ENCODE measurements around the gene RIPOR2.
"Not testable (repeated sequence)": the region's sequence is repeated elsewhere in the genome, so short reads cannot be mapped to it uniquely, and the experiment has no call there.

RIPOR2 gene

GRCh38 chr6:24797596-24798216 lies 138.1 kb downstream of the RIPOR2 start:
- DNase-seq: no peak

- no peak for DNase-seq
These were observed 139.0 kb downstream of the RIPOR2 start for GRCh38 chr6:24796616-24797290.

DNA sequence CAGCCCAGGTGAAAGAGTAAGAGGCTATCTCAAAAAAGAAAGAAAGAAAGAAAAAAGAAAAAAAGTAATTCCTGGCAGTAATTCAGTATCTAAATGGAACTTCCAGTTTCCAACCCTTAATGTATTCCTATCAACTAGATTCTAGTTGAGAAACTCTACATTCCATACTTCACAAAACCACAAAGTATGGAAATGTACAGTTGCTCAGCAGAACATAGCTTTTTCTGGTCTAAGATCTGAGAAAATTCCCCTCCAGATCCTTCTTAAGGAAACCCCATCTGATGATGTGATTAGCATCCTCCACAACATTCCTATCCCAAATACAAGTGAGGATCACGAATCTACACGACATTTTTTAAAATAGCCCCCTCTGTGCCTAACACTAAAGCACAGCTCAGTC lies 140.7 kb downstream of the RIPOR2 start:
- DNase-seq: no peak

DNA sequence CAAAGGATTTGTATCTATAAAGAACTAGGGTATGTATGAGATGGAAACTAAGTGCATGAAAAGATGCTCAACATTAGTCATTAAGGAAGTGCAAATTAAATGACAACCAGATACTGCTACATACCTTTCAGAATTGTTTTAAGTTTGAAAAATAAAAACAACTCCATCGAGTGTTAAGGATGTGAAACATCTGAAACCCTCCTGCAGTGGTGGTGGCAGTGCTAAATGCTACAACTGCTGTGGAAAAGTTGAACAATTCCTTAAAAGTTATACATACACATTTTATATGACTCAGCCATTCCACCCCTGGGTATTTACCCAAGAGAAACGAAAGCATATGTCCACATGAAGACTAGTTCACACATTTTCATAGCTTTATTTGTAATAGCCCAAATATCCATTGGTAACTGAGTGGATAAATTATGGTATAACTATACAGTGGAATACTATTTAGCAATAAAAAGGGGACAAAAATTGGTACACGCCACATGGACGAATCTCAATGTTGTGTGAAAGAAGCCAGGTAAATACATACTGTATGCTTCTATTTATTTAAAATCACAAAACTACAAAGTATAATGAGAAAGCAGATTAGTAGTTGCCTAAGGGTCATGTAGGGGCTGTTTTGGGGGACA lies 147.6 kb downstream of the RIPOR2 start:
- no peak for DNase-seq

GRCh38 chr6:24780206-24780605 lies 155.6 kb downstream of the RIPOR2 start:
- no peak for DNase-seq

DNA sequence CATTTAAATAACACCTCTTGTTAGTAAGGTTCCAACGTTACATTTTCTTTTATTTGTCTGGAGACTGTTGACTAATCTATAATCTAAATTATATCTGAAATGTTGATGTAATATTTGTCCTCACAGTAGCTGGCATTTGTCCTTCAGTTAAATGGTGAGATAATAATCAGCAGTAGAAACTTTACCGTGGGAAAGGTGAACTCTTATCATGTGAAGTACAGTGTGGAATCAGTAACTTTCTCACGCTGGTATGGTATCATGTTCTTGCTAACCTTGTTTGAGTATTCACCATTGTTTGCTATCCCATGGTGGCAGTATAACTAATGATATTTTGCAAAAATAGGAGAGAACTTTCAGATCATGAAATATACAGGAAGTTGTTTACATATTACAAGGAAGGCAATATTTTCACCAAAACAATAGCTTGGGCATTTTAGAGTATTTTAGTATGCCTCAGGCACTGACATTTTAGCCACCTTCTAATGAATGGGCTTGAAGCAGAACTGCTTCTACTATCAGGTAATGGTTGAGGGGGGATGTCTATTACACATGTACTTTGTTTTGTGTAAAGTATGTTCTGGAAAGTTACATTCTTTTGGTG lies 156.2 kb downstream of the RIPOR2 start:
- DNase-seq: no peak

DNA sequence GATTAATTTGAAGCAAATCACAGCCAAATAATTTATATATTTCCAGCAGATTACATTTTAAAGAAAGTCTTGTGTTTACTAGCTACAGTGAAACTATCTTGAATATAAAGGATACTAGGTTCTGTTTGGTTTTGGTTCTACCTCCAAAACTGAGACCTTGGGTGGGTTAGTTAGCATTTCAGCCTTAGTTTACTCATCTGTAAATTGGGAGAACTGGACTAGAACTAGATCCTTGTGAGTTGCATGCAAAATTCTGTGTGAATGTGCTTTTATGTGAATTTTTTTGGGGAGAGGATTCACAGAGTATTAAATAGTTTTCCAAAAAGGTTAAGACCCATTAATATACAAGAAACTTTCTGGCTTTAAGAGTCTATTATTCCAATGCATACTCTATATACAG lies 156.9 kb downstream of the RIPOR2 start:
- no peak for DNase-seq

DNA sequence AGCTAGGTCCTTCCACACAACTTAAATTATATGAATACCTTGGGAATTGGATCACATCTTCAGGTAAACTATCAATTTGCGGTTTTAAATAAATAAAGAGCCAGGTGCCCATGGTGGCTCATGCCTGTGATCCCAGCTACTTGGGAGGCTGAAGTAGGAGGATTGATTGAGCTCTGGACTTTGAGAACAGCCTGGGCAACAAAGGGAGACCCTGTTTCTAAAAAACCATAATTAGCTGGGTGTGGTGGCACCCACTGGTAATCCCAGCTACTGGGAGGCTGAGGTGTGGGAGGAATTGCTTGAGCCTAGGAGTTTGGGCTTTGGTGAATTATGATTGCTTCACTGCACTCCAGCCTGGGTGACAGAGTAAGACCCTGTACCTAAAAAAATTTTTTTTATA lies 157.6 kb downstream of the RIPOR2 start:
- no peak for DNase-seq

GRCh38 chr6:24777227-24777626 lies 158.5 kb downstream of the RIPOR2 start:
- DNase-seq: no peak

DNA sequence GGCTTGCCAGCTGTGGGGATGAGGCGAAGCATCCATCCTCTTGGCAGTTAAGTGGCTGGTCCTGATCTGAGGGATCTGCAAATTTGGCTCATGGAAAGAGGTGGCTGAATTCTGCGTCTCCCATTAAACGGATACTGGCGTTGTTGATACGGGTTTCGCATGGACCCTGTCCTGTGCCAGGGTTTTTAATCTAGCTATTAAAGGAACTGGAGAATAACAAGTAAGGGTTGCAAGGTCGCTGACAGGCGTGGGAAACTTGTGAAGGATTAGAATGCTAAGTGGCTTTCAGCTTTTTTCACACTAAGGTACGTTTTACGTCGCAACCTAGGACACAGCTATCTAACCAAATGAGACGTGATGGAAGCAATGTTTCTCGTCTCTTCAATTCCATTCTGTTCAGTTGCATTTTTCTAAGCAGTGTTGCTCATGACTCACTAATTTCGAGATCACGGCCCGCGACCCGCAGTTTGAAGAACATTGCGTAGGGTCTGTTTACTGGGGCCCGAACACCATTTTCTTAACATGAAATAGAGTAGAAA lies 160.2 kb downstream of the RIPOR2 start:
- DNase-seq: peak; percentile 31

GRCh38 chr6:24774696-24775519 lies 160.9 kb downstream of the RIPOR2 start, which contains the start of gene GMNN:
Gene GMNN, plus strand, starts transcription at chr6:24774937. Its CDS starts 2,310 bp downstream, at chr6:24777247.
- peak; percentile 99 for DNase-seq

DNA sequence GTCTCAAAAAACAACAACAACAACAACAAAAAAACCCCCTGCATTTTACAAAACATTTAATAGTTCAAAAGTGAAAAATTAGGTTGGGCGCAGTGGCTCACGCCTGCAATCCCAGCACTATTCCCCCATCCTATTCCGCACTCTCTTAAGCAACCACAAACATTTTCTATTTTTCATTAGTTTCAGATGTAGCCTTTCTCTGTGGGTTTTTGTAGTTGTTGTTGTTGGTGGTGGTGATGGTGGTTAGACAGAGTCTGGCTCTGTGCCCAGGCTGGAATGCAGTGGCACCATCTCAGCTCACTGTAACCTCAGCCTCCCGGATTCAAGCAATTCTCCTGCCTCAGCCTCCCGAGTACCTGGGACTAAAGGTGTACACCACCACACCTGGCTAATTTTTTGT lies 167.4 kb downstream of the RIPOR2 start:
- DNase-seq: peak; percentile 32

DNA sequence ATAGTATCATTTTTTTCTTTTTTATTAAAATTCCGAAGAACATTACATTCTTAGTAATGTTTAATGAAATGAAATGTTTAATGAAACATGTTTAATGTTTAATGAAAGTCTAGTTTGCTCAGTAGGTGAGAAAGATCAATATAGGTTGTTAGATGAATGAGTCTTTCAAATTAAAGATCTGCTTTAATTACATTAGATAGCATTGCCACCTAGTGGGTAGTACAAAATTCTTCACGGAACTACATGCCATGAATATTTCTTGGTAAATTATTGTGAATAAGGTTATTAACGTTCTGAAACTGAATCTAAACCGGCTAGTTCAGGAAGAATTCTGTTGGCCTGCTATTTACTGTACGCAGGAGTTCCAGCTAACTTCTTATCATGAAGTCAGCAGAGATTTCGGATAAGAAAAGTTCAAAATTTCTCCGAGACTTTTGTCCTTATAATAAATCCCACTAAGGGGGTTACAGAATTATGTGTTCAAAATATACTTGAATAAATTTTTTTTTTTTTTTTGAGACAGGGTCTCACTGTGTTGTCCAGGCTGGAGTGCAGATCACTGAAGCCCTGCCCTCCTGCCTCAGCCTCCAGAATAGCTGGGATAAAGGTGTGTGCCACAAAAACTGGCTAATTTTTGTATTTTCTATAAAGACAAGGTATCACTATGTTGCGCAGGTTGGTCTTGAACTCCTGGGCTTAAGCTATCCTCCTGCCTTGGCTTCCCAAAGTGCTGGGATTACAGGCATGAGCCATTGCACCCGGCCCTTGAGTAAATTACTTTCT lies 168.9 kb downstream of the RIPOR2 start:
- DNase-seq: peak; percentile 81

DNA sequence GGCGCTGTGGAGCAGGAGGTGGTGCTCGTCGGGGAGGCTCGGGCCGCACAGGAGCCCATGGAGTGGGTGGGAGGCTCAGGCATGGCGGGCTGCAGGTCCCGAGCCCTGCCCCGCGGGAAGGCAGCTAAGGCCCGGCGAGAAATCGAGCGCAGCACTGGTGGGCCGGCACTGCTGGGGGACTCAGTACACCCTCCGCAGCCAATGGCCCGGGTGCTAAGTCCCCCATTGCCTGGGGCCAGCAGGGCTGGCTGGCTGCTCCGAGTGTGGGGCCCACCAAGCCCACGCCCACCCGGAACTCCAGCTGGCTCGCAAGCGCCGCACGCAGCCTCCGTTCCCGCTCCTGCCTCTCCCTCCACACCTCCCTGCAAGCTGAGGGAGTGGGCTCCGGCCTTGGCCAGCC lies 169.8 kb downstream of the RIPOR2 start:
- not testable (repeated sequence) for DNase-seq

- not testable (repeated sequence) for DNase-seq
These were observed 170.6 kb downstream of the RIPOR2 start for GRCh38 chr6:24764833-24765828.

- peak; percentile 74 for DNase-seq
These were observed 172.2 kb downstream of the RIPOR2 start for GRCh38 chr6:24763578-24763977.

- DNase-seq: no peak
These were observed 173.9 kb downstream of the RIPOR2 start for GRCh38 chr6:24761851-24762250.

DNA sequence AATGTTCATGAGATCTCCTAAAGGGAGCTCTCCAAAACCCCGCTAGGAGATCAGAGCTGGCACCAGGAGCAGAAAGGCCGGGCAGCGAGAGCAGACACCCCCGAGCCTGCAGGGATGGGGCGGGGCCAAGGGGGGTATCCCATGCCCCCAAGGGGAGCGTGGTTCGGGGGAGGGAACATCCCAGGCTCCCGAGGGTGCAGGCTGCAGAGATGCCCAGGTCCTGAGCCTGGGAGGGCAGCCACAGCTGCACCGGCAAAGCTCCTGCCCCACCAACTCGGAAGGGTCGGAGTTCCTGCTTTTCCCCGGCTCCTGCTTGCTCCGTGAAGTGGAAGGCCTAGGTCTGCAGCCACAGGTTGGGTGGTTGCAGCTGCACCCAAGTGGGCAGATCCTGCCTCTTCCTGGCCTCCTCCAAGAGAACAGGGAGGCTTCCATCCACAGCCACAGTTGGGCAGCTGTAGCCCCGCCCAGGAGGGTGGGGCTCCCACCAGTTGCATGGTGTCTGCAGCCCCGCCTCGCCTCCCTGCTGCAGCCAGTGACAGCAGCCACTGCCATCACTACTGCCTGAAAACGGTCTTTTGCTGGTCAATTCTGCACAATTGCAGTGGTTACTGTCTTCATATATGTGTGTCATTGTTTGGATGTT lies 174.4 kb downstream of the RIPOR2 start:
- peak; percentile 81 for DNase-seq

- no peak for DNase-seq
These were observed 175.6 kb downstream of the RIPOR2 start for GRCh38 chr6:24760210-24760609.

GRCh38 chr6:24759718-24760117 lies 176.0 kb downstream of the RIPOR2 start:
- no peak for DNase-seq
